ENCODE data around the gene TSPO.
"Not testable (repeated sequence)": the region's sequence is repeated elsewhere in the genome, so short reads cannot be mapped to it uniquely, and the experiment has no call there.

Gene TSPO

GRCh38 chr22:43133401-43133800 lies 18.0 kb upstream of the TSPO start:
- DNase-seq (ENCODE audit: low read depth): no peak
- TF ChIP-seq, protein P1, sequence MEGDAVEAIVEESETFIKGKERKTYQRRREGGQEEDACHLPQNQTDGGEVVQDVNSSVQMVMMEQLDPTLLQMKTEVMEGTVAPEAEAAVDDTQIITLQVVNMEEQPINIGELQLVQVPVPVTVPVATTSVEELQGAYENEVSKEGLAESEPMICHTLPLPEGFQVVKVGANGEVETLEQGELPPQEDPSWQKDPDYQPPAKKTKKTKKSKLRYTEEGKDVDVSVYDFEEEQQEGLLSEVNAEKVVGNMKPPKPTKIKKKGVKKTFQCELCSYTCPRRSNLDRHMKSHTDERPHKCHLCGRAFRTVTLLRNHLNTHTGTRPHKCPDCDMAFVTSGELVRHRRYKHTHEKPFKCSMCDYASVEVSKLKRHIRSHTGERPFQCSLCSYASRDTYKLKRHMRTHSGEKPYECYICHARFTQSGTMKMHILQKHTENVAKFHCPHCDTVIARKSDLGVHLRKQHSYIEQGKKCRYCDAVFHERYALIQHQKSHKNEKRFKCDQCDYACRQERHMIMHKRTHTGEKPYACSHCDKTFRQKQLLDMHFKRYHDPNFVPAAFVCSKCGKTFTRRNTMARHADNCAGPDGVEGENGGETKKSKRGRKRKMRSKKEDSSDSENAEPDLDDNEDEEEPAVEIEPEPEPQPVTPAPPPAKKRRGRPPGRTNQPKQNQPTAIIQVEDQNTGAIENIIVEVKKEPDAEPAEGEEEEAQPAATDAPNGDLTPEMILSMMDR (IDR thresholded peaks at IDR 0.05; ENCODE audit: control insufficient read depth, extremely low read depth, insufficient read depth): no peak
- H3K4me3 ChIP-seq (ENCODE audit: low read depth, low read length): no peak overlapping the region

DNA sequence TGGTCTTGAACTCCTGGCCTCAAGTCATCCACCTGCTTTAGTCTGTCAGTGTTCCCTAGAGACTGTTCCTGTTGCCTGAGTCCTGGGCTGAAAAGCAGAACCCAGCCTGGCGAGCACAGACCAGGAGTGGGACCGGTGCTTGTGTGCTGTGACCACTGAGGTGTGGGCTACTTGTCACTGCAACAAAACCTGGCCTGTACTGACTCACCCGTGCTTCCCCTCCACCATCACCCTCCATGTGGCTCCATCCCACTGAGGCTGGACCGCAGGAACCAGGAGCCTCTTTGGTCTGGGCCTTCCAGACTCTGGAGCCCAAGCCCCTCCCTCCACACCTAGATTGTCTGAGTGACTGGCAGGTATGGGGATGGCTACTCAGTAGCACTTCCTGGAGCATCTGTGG lies 16.8 kb upstream of the TSPO start:
- DNase-seq (ENCODE audit: low read depth): no peak
- TF ChIP-seq, protein P1 (IDR thresholded peaks at IDR 0.05; ENCODE audit: control insufficient read depth, extremely low read depth, insufficient read depth): no peak
- no peak overlapping the region for H3K4me3 ChIP-seq (ENCODE audit: low read depth, low read length)

DNA sequence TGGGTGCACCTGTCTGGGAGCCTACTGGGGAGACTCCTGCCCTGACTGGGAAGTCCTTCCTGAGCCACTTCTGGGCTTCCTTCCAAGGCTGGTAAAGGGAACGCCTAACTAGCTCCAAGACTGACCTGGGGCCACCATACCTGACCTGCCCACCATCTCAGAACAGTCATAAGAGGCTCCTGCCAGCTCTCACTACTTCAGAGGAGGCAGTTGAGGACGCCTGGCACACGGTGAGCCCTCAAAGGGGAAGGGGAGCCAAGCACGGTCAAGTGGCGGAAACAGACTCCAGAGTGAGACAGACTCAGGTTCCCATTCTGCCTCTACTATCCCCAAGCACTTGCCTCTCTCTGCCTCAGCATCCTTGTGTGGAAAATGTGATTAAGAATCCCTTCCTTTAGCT lies 15.8 kb upstream of the TSPO start:
- TF ChIP-seq, protein P1 (IDR thresholded peaks at IDR 0.05; ENCODE audit: control insufficient read depth, extremely low read depth, insufficient read depth): no peak
- H3K4me3 ChIP-seq (ENCODE audit: low read depth, low read length): no peak overlapping the region

DNA sequence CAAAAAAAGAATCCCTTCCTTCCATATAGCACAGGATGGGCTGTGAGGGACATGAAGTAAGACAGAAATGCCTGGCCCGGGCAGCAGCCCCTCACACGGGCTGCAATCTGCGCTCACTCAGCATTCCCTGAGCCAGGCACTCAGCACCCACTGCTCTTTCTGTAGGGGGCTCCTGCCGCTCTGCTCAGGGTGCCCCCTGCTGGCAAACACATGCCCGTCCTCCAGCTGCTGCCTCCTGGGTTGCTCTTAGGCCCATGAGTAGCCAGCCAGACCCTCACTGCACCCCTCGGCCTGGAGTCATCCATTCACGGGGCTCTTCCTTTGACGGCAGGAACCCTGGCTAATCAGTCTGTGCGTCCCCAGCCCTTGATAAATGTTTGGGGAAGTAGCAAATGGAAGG lies 15.1 kb upstream of the TSPO start:
- H3K4me3 ChIP-seq (ENCODE audit: low read depth, low read length): no peak overlapping the region
- DNase-seq (ENCODE audit: low read depth): no peak
- TF ChIP-seq, protein P1 (IDR thresholded peaks at IDR 0.05; ENCODE audit: control insufficient read depth, extremely low read depth, insufficient read depth): peak; percentile 52

More for the DNA sequence above, 15.8 kb upstream of the TSPO start:
- no peak for DNase-seq (ENCODE audit: low read depth)

- H3K4me3 ChIP-seq (ENCODE audit: low read depth, low read length): no peak overlapping the region
- TF ChIP-seq, protein P1 (IDR thresholded peaks at IDR 0.05; ENCODE audit: control insufficient read depth, extremely low read depth, insufficient read depth): no peak
- no peak for DNase-seq (ENCODE audit: low read depth)
Observed at GRCh38 chr22:43136801-43137200, 14.6 kb upstream of the TSPO start.

GRCh38 chr22:43142880-43143562 lies 8.3 kb upstream of the TSPO start, which contains the start of gene MCAT:
TSS of gene MCAT (minus strand) at chr22:43143398. CDS start at chr22:43143348, 50 bp downstream.
- DNase-seq (ENCODE audit: low read depth): no peak
- H3K4me3 ChIP-seq (ENCODE audit: low read depth, low read length): peak within 1 kb of the TSS; percentile 90
- TF ChIP-seq, protein P1 (IDR thresholded peaks at IDR 0.05; ENCODE audit: control insufficient read depth, extremely low read depth, insufficient read depth): no peak

DNA sequence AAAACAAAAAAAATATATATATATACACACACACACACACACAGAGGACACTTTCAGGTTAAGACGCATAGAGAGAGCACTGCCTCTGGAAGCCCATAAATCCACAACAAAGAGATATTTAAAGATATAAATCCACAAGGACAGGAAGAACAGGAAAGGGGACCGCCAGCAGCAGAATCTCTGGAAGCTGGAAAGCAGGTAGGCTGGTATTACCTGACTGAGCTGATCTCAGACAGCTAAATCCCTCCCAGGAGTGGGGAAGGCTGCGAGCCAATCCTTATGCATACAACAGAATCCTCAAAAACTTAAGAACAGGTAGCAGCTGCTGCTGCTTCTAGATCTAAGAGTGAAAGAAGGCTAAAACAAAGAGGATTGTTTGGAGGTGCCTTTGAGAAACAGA lies 6.4 kb upstream of the TSPO start:
- H3K4me3 ChIP-seq (ENCODE audit: low read depth, low read length): peak overlapping the region; percentile 26
- DNase-seq (ENCODE audit: low read depth): peak; percentile 93
- TF ChIP-seq, protein P1 (IDR thresholded peaks at IDR 0.05; ENCODE audit: control insufficient read depth, extremely low read depth, insufficient read depth): no peak

DNA sequence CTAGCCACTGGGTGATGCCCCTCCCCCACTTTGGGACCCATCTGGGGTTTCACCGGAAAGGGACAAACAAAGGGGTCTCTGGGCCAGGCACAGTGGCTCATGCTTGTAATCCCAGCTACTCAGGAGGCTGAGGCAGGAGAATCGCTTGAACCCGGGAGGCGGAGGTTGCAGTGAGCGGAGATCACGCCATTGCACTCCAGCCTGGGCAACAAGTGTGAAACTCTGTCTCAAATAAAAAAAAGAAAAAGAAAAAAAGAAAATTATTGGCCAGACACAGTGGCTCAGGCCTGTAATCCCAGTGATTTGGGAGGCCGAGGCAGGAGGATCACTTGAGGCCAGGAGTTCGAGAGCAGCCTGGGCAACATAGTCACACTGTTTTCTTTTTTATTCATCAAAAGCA lies 6.0 kb upstream of the TSPO start:
- H3K4me3 ChIP-seq (ENCODE audit: low read depth, low read length): peak overlapping the region; percentile 26
- DNase-seq (ENCODE audit: low read depth): not testable (repeated sequence)

- not testable (repeated sequence) for DNase-seq (ENCODE audit: low read depth); H3K4me3 ChIP-seq (ENCODE audit: low read depth, low read length)
Observed at GRCh38 chr22:43146332-43146731, 5.0 kb upstream of the TSPO start.

All from LNCaP clone FGC (cell line).